HL-60/S4 (cell line): ENCODE data around the gene KCNJ10.
"Not testable (repeated sequence)": the region's sequence is repeated elsewhere in the genome, so short reads cannot be mapped to it uniquely, and the experiment has no call there.

Source experiments
- in situ Hi-C: fragments of 300-500 bp; cut with MboI; formaldehyde crosslinking; loops from 2 replicates; pipeline ENCODE4 v1.14.3; 2022; ENCODE audit warnings: low sequenced_read_pairs

Gene KCNJ10

DNA sequence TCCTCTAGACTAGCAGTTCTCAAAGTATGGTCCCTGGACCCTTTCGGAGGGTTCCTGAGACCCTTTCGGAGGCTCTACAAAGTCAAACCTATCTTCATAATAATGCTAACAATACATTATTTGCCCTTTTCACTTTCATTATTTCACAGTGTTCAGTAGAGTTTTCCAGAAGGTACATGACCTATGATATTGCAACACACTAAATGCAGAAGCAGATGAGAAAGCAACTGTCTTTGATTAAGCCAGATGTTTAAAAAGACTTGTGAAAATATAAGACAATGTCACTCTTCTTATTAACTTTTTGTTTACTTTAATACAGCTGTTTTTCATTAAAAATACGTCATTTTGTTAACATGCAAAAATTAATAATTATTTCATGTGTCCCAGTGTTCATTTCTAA, 5.8 kb downstream of the KCNJ10 start:
- in situ Hi-C loops: no loop called here

GRCh38 chr1:160063176-160063575, 6.8 kb downstream of the KCNJ10 start:
- in situ Hi-C loops: no loop called here

DNA sequence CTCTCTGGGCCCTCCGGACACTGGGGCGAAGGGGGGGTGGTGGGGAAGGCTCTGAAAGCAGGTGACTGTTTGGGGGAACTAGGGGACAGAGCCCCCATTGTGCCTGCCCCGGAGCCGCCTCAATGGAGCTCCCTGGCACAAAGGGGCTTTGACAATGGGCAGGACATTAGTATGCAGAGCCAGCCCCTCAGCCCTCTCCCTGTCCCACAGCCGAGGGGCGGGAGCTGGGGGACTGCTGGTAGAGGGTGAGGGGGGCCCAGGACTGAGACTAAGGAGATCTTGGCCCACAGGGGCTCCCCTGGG, 7.8 kb downstream of the KCNJ10 start:
- in situ Hi-C loops: no loop called here

DNA sequence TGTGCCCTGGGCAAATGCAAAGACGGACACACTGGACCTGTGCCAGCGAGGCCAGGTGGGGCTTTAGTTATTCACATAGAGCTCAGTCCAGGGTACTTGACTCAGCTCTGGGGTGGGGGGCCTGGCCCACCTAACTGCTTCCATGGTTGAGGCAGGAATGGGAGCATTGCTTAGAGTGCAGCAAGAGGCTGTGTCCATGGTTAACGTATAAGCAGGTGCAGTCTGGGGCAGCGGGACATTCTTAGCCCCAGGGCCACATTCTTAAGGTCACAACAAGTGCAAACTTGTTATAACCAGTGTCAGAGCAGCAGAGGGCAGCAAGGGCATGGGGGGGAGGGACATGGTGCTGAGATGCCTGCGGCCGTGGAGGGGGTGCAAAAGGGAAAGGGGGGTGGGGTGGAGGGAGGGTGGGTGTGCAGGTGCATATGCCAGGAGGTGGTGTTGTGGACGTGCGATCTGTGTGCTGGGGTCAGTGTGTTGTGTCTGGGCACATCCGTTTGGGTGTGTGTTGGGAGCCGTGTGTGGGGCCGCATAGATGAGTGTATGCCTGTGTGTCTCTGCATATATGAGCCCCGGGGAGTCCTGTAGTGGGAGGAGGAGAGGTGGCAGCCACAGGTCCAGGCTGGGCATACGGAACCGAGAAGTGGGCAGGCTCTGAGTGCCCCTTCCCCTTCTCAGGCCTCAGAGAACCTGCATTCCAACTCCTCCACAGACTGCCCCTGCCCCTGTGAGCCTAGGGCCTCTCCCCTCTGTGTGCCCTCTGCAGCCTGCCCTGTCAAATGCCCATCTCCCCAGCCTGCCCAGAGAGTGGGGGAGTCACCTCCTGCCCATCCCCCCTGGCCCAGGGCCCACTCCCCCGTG, 8.4 kb downstream of the KCNJ10 start:
- in situ Hi-C loops: no loop called here

GRCh38 chr1:160058087-160058486, 11.9 kb downstream of the KCNJ10 start:
- in situ Hi-C loops: no loop called here

GRCh38 chr1:160056648-160057169, 13.3 kb downstream of the KCNJ10 start:
- in situ Hi-C loops: no loop called here

DNA sequence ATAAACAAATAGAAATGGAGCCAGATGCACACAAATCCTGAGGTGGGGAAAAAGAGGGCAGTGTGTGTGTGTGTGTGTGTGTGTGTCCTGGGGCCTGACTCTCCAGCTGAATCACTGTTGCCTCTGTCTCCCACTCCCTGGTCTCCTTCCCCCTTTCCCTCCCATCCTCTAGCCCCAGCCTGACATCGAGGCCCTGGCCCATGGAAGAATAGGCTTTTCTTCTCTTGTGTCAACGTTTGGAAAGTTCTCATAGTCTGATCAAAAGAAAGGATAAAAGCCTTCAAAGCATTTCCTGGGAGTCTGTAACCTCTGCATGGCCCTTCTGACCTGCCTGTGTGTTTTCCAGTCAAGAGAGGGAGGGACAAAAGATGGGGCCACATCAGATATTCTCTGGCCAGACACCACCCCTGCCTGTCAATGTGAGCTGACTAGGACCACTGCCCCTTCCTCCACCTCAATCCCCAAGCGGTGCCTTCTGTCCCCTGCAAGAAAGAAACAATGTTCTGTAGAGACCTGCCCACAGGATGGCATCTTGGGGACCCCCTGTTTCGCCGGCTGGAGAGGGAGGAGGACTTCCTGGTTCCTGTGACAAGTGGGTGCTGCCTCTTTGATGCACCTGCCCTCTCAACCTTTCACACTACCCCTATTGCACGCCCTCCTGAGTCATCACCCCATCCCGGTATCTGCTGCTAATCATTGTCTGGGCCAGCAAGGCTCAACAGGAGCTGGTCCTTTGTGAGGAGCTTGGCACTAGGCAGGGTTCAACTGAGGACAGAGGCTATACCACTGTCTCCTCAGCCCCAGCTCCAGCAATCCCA, 16.2 kb downstream of the KCNJ10 start:
- in situ Hi-C loops: no loop called here

DNA sequence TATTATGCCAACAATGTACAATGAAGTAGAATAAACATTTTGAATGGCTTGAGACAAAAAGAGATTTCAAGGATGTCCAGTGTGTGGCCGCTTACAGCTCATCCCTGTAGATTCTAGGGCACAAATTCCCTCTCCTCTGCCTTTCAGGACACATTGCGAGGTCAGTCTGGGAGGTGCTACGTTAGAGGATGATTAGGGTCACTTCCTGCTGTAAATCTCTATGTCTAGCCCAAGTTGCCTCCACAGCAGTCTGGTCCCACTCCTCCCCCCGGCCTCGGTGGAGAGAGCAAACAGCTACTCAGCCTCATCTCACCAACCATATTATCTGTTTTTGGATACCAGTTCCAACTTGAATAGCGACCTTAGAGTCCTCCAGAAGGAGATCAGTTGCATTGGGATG, 17.0 kb downstream of the KCNJ10 start:
- in situ Hi-C loops: no loop called here

DNA sequence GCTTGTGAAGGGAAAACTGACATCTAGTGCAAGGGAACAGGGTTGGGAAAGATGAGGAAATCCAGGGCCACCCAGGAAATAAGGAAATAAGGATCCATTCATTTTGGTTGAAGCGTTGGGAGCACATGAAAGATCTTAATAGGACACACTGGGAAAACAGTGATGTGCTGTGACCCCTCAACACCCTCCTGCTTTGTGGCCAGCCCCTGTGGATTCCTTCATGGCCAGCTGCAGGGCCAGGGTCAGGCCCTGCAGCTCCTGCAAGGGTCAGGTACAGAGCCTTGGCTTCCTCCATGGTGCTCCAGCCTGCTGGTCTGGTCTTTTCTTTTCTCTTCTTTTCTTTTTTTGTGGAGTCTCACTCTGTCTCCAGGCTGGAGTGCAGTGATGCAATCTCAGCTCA, 19.3 kb downstream of the KCNJ10 start:
- in situ Hi-C loops: no loop called here

DNA sequence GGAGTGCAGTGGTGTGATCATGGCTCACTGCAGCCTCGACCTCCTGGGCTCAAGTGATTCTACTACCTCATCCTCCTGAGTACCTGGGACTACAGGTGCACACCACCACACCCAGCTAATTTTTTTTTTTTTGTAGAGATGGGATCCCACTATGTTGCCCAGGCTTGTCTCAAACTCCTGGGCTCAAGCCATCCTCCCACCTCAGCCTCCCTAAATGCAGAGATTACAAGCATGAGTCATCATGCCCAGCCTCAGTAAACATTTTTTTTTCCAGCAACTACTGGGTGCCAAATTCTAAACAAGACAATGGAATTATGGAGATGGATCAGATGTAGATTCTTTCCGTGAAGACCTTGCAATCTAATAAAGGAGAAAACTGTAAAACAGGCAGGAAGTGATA, 19.8 kb downstream of the KCNJ10 start:
- in situ Hi-C loops: not testable (repeated sequence)

DNA sequence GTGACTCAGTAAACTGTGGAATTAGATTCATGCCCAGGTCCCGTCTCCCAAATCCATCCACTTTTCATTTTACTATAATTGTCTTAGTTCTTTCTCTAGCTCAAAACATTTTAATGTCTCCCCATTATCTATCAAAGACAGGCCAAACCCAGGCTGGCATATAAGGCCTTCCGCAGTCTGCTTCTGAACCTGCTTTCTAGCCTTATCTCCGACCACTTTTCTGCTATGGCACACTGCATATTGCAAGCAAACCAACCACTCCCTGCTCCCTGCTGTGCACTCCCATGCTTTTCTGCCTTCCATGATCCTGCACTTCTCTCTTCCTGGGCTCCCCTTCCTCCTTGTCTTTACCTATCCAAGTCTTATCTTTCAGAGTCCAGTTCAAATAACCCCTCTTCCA, 20.9 kb downstream of the KCNJ10 start:
- in situ Hi-C loops: no loop called here

DNA sequence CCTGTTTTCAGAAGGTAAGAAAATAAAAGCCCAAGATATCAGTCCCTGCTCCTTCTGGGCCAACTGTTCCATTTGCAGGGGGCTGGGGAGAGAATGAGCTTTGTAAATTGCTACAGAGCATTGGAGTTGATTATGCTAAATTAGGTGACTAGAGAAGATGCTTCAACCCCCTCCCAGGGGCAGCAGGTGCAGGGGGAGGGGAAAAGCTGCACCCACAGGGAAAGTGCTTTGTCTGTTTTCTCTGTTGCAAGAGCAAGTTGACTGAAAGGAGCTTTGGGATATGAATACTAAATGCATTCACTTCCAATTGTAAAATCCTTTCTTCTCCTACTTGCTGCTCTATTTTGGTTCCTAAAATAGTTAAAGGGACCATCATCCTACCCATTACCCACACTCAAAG, 21.6 kb downstream of the KCNJ10 start:
- in situ Hi-C loops: no loop called here

DNA sequence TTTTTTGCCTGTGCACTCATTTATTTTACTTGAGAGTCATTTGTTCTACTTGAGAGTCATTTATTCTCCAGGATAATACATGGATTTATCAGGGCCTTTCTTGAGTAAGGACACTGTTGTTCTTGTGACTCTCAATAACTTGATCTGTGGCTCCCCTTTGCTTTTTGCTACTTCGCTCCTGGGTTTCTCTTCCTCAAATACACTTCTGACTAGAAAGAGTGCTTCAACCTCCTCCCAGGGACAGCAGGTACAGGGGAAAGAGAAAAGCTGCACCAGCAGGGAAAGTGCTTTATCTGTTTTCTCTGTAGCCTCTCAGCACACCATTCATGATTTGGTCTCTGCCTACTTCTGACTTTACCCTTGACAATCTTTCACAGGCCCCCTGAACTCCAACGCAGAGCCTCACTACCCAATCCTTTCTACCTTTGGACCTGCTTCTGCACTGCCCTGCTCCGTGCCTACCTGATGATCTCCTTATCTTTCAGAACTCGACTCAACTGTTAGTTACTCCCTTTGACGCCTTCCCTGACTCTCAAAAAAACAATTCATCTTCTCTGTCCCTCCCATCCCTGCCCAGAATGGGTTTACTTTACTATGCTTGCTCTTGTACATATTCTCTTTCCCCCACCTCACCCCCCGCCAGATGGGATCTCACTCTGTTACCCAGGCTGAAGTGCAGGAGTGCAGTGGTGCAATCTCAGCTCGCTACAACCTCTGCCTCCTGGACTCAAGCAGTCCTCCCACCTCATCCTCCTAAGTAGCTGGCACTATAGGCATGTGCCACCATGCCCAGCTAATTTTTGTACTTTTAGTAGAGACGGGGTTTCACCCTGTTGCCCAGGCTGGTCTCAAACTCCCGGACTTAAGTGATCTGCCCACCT, 22.6 kb downstream of the KCNJ10 start:
- in situ Hi-C loops: no loop called here

DNA sequence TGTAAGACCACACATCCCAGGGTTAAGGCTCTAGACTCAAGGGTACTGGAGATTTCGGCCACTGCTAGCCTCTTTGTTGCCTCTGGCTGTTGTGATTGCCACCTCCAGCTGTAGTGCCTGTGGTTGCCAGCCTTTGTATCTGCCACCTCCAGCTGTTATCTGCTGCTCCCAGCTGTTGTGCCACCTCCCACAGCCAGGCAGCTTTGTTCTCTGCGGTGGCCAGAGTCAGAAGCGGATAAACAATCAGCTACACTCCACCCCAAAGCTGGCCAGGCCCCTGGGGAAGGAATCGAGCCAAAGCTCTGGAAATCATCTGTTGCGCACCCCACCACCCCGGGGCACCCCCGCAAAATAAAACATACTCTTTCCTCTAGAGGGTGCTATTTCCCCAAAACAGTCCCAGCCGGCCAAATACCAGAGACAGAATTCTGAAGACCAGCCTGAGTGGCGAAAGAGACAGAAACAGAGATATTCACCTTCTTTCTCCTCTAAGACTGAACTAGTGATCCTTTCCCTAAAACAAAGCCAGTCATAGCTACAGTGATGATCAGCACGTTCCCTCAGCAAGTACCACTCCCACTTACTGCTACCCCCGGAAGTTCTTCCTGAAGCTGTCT, 23.4 kb downstream of the KCNJ10 start:
- in situ Hi-C loops: no loop called here

DNA sequence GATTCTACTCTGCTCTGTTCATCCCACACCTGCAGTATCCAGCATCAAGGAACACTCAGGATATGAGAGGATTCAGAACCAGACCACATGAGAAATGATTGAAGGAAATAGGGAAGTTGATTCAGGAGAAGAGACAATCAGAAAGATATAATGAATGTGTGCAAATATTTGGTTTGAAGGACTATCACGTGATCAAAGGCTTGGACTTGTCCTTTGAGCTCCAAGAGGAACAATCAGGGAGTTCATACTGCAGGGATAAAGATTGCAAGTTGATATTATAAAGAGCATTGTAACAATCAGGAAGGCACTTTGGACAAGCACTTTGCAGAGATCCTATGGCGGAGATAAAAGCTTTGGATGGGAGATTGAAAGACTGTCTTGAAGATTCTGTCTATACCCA, 24.3 kb downstream of the KCNJ10 start:
- in situ Hi-C loops: no loop called here

- in situ Hi-C loops: no loop called here
These were observed 26.4 kb downstream of the KCNJ10 start for GRCh38 chr1:160043543-160043942.

GRCh38 chr1:160040476-160040875, 29.5 kb downstream of the KCNJ10 start:
- in situ Hi-C loops: no loop called here

GRCh38 chr1:160032165-160032820, 37.7 kb downstream of the KCNJ10 start:
- in situ Hi-C loops: no loop called here

DNA sequence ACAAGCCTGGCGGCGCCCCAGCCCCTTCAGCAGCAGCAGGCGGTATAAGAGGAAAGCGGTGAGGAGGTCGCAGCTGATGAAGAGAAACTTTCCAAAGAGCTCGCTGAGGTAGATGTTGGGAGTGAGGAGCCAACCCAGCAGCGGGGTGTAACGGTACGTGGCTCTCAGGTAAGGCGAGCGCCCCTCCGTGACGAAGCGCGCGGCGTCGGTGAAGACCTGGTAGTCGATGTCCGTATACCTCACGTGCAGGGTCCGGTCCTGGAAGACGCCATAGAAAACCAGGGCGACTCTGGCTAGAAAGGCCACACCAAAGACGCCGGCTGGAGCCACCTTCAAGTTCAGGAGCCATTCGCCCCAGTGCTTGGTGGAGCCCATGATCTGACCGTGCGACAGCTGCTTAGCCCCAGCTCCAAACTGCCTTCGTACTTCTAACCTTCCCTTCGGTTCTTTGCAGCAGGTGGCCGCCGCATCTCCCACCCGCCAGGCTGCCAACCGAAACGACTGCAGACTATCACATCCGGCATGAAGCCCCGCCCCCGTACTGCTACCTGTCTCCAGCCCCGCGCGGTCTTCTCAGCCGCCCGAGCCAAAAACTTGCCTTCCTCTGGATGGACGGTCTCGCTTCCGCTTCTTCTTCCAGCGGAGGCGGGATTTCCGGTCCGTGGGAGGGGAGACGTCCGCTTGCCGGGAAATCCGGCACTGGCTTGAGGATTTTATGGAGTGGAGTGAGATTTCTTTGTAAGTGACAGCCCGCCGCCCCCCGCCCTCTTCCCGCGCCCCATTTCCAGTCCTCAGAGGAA, 38.4 kb downstream of the KCNJ10 start, which contains the start of gene PIGM:
Gene PIGM, minus strand, starts transcription at position 626 of the 800 bp plus-strand sequence. Its CDS starts 251 bp downstream, at position 375.
- in situ Hi-C loops: no loop called here
